SU-DHL-6 (cell line): Measurements from ENCODE around the gene DKC1.

Experiments
- H2AFZ ChIP-seq: fragments of 200-600 bp; sonication (generic); 2 replicates; pipeline ENCODE4 v1.6.1; 2014; ENCODE audit warnings: low read depth, mild to moderate bottlenecking, moderate library complexity, mixed read lengths, antibody characterized with exemption, low read length; ENCODE audit not compliant: severe bottlenecking
- H3F3A ChIP-seq: fragments of 200-600 bp; shearing (Covaris generic); 2 replicates; pipeline ENCODE4 v1.6.0; 2016; ENCODE audit warnings: antibody characterized with exemption, mild to moderate bottlenecking; ENCODE audit not compliant: insufficient read depth
- H3K27ac ChIP-seq: fragments of 200-600 bp; sonication (generic); 2 replicates; pipeline ENCODE4 v1.5.1; 2016; ENCODE audit warnings: low read depth, mild to moderate bottlenecking, low read length, moderate library complexity, mixed read lengths
- H3K27me3 ChIP-seq: fragments of 200-600 bp; sonication (generic), shearing (Covaris generic); 2 replicates; pipeline ENCODE4 v1.6.0; 2014; ENCODE audit warnings: mild to moderate bottlenecking, low read length
- H3K36me3 ChIP-seq: fragments of 200-600 bp; sonication (generic); 2 replicates; pipeline ENCODE4 v1.6.1; 2014; ENCODE audit warnings: mild to moderate bottlenecking, low read length, mixed read lengths
- H3K4me2 ChIP-seq: fragments of 300-600, 200-600 bp; shearing (Covaris generic), sonication (generic); 2 replicates; pipeline ENCODE4 v1.6.0; 2014; ENCODE audit warnings: low read length, low read depth, mild to moderate bottlenecking; ENCODE audit not compliant: poor library complexity, severe bottlenecking
- H3K4me3 ChIP-seq: fragments of 200-600 bp; sonication (generic); 2 replicates; pipeline ENCODE4 v1.5.1; 2014; ENCODE audit warnings: antibody characterized with exemption, low read length, mild to moderate bottlenecking, mixed read lengths; ENCODE audit not compliant: insufficient read depth, poor library complexity, severe bottlenecking
- H3K79me2 ChIP-seq: fragments of 200-600 bp; sonication (generic); 2 replicates; pipeline ENCODE4 v1.6.1; 2014; ENCODE audit warnings: mild to moderate bottlenecking, low read length, moderate library complexity; ENCODE audit not compliant: insufficient read depth
- H3K9ac ChIP-seq: fragments of 200-600 bp; sonication (generic); 2 replicates; pipeline ENCODE4 v1.7.0; 2014; ENCODE audit warnings: mild to moderate bottlenecking, low read length
- H3K9me2 ChIP-seq: fragments of 200-600 bp; sonication (generic); replicated peaks from 2 replicates; pipeline ENCODE4 v1.6.1; 2014; ENCODE audit warnings: low read length; ENCODE audit not compliant: insufficient read depth
- H3K9me3 ChIP-seq: fragments of 200-600 bp; sonication (generic); 2 replicates; pipeline ENCODE4 v1.6.1; 2014; ENCODE audit warnings: low read length, mixed read lengths; ENCODE audit not compliant: insufficient read depth
- H4K20me1 ChIP-seq: fragments of 200-600 bp; sonication (generic); 2 replicates; pipeline ENCODE4 v1.6.1; 2014; ENCODE audit warnings: low read depth, mild to moderate bottlenecking, antibody characterized with exemption, low read length, moderate library complexity, mixed read lengths
- CTCF ChIP-seq: fragments of 200-600 bp; sonication (generic); IDR thresholded peaks from one replicate; pipeline ENCODE4 v1.5.1; 2017; ENCODE audit warnings: antibody characterized with exemption, mild to moderate bottlenecking, low read length, moderate library complexity; ENCODE audit not compliant: insufficient read depth, poor library complexity, severe bottlenecking
- EZH2phosphoT487 ChIP-seq: fragments of 200-600 bp; sonication (generic), shearing (Covaris generic); conservative IDR thresholded peaks from 2 replicates; pipeline ENCODE4 v1.6.1; 2018; ENCODE audit warnings: mild to moderate bottlenecking, antibody characterized with exemption, low read length, moderate library complexity, mixed read lengths

Gene DKC1

DNA sequence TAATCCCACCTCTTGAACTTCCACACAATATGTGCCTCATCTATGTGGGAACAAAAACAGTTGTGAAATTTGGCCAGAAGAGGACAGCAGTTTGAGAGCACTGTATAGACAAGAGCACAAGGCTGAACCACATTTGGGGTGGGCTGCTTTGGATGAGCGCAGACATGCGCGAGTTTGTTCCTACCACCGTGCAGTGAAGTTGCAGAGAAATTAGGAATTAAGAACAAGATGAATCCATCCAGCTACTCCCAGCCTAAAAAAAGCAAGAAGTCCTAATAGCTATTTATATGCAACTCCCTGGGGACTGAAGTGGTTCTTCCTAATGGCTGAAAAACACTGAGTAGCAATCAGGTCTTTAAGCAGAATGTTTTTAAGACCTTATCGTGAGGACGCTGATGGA, 12.8 kb upstream of the DKC1 start:
- no peaks in the 10 kb centered on the region for H3K36me3 ChIP-seq
- H3F3A ChIP-seq, result no peaks in the 10 kb centered on the region; the same call in 1 of the 2 replicates
- H3K4me2 ChIP-seq, result peak overlapping the region; percentile 53
- no peaks in the 10 kb centered on the region for H4K20me1 ChIP-seq
- no peaks in the 10 kb centered on the region for H3K27me3 ChIP-seq
- H3K9me2 ChIP-seq, result no peaks in the 10 kb centered on the region
- no peak overlapping the region for H3K4me3 ChIP-seq
- H3K27ac ChIP-seq, result no peak overlapping the region
- TF ChIP-seq CTCF (no peak), EZH2phosphoT487 (no peak)
- H2AFZ ChIP-seq, result no peak overlapping the region
- H3K9ac ChIP-seq, result no peak overlapping the region
- no peaks in the 10 kb centered on the region for H3K9me3 ChIP-seq
- no peaks in the 10 kb centered on the region for H3K79me2 ChIP-seq

DNA sequence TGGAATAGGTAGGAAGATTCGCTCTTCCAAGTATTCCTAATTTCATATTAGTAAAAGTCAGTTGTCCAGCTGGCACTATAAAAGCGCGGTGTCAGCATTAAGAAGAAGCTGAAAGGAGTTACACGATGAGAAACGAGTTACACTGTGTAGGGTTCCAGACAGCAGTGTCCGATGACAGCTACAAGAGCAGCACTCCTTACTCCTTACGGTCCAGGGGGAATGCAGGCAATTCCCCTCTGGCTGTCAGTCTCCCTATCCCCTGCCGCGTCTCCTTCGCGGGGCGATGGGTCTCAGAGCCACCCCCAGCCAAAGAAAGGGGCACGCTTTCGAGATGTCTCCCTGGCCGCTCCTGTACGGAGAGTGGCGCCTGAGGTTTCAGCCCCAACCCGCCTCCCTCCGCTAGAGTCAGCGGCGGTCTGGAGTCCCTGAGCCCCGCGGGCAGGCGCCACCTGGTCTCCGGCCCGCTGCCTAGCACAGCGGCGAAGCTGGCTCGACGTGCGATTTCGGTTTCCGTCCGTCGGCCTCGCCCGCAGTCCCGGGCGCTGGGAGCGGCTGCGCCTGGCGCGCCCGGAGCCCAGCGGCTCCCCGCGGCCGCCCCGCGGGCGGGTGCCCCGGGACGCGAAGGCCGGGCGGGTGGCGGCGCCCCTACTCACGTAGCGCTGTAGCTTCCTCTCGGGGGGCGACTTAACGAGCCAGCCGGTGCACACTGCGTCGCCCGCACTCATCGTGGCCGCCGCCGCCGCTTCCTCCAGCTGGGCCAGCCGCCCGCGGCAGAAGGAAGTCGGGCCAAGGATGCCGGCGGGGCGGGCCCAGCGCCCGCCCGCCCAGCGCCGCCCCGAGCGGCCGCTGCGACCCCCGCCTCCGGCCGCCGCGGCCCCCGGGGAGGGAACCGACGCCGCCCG, 12.1 kb upstream of the DKC1 start, which contains the start of gene GAB3:
Gene GAB3, minus strand, starts transcription at position 777 of the 902 bp plus-strand sequence. Its CDS starts 52 bp downstream, at position 725.
- Histone ChIP-seq H2AFZ (no peak within 1 kb of the TSS), H3K4me2 (peak within 1 kb of the TSS; percentile 53), H3K9ac (peak within 1 kb of the TSS; percentile 38; the same call in 1 of the 2 replicates), H3K27me3 (no peaks in the 10 kb centered on the region), H3K4me3 (peak within 1 kb of the TSS; percentile 23), H3K27ac (no peak within 1 kb of the TSS), H3K36me3 (no peaks in the 10 kb centered on the region), H3K9me3 (no peaks in the 10 kb centered on the region), H3F3A (no peaks in the 10 kb centered on the region; the same call in 1 of the 2 replicates), H4K20me1 (no peaks in the 10 kb centered on the region), H3K9me2 (no peaks in the 10 kb centered on the region), H3K79me2 (no peaks in the 10 kb centered on the region)
- TF ChIP-seq EZH2phosphoT487 (no peak), CTCF (no peak)

GRCh38 chrX:154751203-154751668, 11.4 kb upstream of the DKC1 start:
- H3K4me2 ChIP-seq, result peak overlapping the region; percentile 7

More at GRCh38 chrX:154751203-154751668, 11.4 kb upstream of the DKC1 start:
- TF ChIP-seq CTCF, result no peak
- no peak for TF ChIP-seq EZH2phosphoT487
- Histone ChIP-seq H3K36me3 (no peaks in the 10 kb centered on the region), H3K79me2 (no peaks in the 10 kb centered on the region), H3K27me3 (no peaks in the 10 kb centered on the region), H2AFZ (no peak overlapping the region), H4K20me1 (no peaks in the 10 kb centered on the region), H3K27ac (no peak overlapping the region), H3K9me2 (no peaks in the 10 kb centered on the region), H3F3A (no peaks in the 10 kb centered on the region; the same call in 1 of the 2 replicates), H3K4me3 (no peak overlapping the region), H3K9me3 (no peaks in the 10 kb centered on the region), H3K9ac (no peak overlapping the region)
